Common myeloid progenitor, CD34-positive (primary cell): ENCODE data around the gene TMEM37.

Experiments
- CTCF ChIA-PET: fragments of 350-600 bp; sonication (Branson Sonifier 250); formaldehyde crosslinking; loops from one replicate; lab custom pipeline; 2021; ENCODE audit warnings: antibody characterized with exemption; lab: Charles Lee
- POLR2A ChIA-PET: fragments of 350-600 bp; sonication (Branson Sonifier 250); formaldehyde crosslinking; loops from one replicate; lab custom pipeline; 2021; ENCODE audit warnings: antibody characterized with exemption; lab: Charles Lee
- DNase-seq, 3 donors: peaks; one replicate each; pipeline versions ENCODE4 v3.0.0 to v3.0.0-alpha.2; 2013
- H3K27ac ChIP-seq, 2 experiments: 1 replicate in 1 of 2; 2 replicates in 1 of 2; pipeline ENCODE4 v1.7.0; 2013; ENCODE audit warnings: inconsistent platforms in 2 of 2, low read length in 2 of 2, mild to moderate bottlenecking in 2 of 2, low read depth in 1 of 2, moderate library complexity in 1 of 2; ENCODE audit not compliant: severe bottlenecking in 2 of 2, insufficient read depth in 1 of 2, poor library complexity in 1 of 2
- H3K27me3 ChIP-seq, 5 experiments: replicated peaks in 2 of 5; 1 replicate in 3 of 5; 2 replicates in 2 of 5; pipeline versions ENCODE4 v1.6.1 to v1.7.0; 2013; ENCODE audit warnings: low read length in 4 of 5, mild to moderate bottlenecking in 2 of 5, moderate library complexity in 2 of 5, inconsistent platforms in 1 of 5; ENCODE audit not compliant: insufficient read depth in 5 of 5, control insufficient read depth in 4 of 5
- H3K36me3 ChIP-seq, 4 experiments: 1 replicate in 2 of 4; 2 replicates in 2 of 4; pipeline versions ENCODE4 v1.6.1 to v1.7.0; 2013; ENCODE audit warnings: low read length in 3 of 4, control low read depth in 1 of 4, mild to moderate bottlenecking in 1 of 4; ENCODE audit not compliant: control insufficient read depth in 4 of 4, insufficient read depth in 4 of 4
- H3K4me1 ChIP-seq, 4 experiments: 1 replicate in 3 of 4; 2 replicates in 1 of 4; pipeline versions ENCODE4 v1.6.1 to v1.7.1; 2013; ENCODE audit warnings: low read length in 3 of 4, mild to moderate bottlenecking in 3 of 4, control low read depth in 1 of 4, inconsistent platforms in 1 of 4, moderate library complexity in 1 of 4; ENCODE audit not compliant: control insufficient read depth in 4 of 4, insufficient read depth in 4 of 4; ENCODE audit errors: control extremely low read depth in 1 of 4
- H3K4me3 ChIP-seq, 7 experiments: 1 replicate in 4 of 7; 2 replicates in 3 of 7; pipeline versions ENCODE4 v1.5.1 to v1.7.0; 2013; ENCODE audit warnings: mild to moderate bottlenecking in 7 of 7, low read length in 6 of 7, moderate library complexity in 6 of 7, inconsistent platforms in 2 of 7, low read depth in 2 of 7, control low read depth in 1 of 7; ENCODE audit not compliant: insufficient read depth in 4 of 7, control insufficient read depth in 1 of 7; ENCODE audit errors: extremely low read depth in 1 of 7
- H3K9me3 ChIP-seq, 5 experiments: 1 replicate in 4 of 5; 2 replicates in 1 of 5; pipeline versions ENCODE4 v1.6.1 to v1.7.1; 2013; ENCODE audit warnings: low read length in 4 of 5, mild to moderate bottlenecking in 2 of 5, inconsistent platforms in 1 of 5, low read depth in 1 of 5, moderate library complexity in 1 of 5; ENCODE audit not compliant: control insufficient read depth in 4 of 5, insufficient read depth in 2 of 5; ENCODE audit errors: control extremely low read depth in 1 of 5
- WGBS: methylation state at CpG from one replicate; pipeline ENCODE4 v1.1.5; 2013; ENCODE audit not compliant: insufficient coverage; 5-methylcytosine and 5-hydroxymethylcytosine counted together

The TMEM37 gene

DNA sequence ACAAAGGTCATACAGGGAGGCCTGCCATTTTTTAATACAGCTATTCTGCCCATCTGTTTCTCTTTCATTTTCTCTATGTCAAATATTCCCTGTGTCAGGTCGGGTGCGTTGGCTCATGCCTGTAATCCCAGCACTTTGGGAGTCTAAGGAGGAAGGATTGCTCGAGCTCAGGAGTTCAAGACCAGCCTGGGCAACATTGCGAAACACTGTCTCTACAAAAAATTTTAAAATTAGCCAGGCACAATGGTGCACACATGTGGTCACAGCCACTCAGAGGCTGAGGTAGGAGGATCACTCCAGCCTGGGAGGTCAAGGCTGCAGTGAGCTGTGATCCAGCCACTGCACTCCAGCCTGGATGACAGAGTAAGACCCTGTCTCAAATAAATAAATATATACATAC lies 34.7 kb downstream of the TMEM37 start:
- no peaks in the 10 kb centered on the region for H3K36me3 ChIP-seq
- POLR2A ChIA-PET = no interaction called here
- no peak for DNase-seq
- 96% methylated on average over 4 of the region's 4 CpGs for WGBS
- H3K4me3 ChIP-seq = no peak overlapping the region
- H3K27me3 ChIP-seq = no peaks in the 10 kb centered on the region
- H3K27ac ChIP-seq = no peak overlapping the region
- no peaks in the 10 kb centered on the region for H3K4me1 ChIP-seq
- CTCF ChIA-PET = interaction anchor here (0.8 to 4.0 kb wide), 2 partner anchors 10 to 21 kb away, joined by 3 to 18 read pairs; no protein-coding TSS in a partner anchor
- no peaks in the 10 kb centered on the region for H3K9me3 ChIP-seq

DNA sequence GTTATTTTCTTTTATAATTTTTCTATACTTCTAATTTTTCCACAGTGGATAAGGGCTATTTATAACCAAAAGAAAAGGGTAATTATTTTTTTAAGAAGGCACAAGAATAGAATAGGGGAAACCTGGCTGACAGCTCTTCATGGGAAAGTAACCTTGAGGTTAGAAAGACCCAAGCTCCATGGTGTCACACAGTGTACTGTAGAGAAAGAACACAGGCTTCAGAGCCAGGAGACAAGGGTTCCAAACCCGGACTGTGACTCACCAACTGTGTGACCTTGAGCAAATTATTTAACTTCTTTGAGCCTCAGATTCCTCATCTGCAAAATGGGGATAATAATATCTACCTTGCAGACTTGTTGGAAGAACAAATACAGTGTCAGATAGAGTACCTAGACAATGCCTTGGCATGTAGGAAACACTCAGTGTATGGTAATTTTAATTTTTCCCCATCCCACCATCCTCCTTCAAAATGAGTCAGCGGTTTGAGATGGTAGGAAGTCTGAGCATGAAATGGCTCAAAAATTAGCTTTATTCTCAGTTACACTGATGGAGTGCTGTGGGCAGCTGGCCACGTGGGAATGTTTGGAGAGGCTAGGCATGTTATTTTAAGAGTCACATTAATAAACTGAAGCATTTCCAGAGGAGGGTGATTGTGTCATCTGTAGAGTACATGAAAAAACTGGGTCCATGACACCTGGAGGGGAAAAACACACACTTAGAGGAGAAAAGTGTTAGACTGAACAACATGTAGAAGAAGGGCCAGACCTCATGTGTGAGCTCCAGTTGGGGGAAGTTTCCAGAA lies 36.7 kb downstream of the TMEM37 start:
- Histone ChIP-seq H3K4me3 (no peak overlapping the region), H3K4me1 (no peaks in the 10 kb centered on the region), H3K27me3 (no peaks in the 10 kb centered on the region), H3K9me3 (no peaks in the 10 kb centered on the region), H3K36me3 (no peaks in the 10 kb centered on the region), H3K27ac (no peak overlapping the region)
- CTCF ChIA-PET = interaction anchor here (1.0 to 2.2 kb wide), 2 partner anchors 8 to 11 kb away, joined by 4 to 8 read pairs; no protein-coding TSS in a partner anchor
- POLR2A ChIA-PET = no interaction called here
- 85% methylated on average over 3 of the region's 3 CpGs for WGBS
- DNase-seq = no peak

DNA sequence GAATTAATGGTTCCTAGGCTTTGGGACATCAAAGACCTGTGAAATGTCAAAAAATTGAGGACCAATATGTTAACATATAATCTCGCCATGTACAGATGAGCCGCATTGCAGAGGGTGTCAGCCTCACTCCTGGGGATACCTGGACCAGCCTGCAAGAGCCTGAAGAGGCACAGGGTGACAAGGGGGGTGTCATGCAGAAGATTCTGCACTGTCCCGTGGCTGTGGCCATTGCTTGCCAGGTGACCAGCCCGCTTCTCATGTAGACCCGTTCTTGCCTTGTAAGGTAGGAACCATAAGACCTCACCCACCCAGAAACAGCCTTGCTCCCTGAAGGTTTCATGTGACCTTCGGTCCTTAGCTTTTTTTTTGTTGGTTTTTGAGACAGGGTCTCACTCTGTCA lies 37.5 kb downstream of the TMEM37 start:
- Histone ChIP-seq H3K36me3 (no peaks in the 10 kb centered on the region), H3K27ac (no peak overlapping the region), H3K4me1 (no peaks in the 10 kb centered on the region), H3K9me3 (no peaks in the 10 kb centered on the region), H3K4me3 (no peak overlapping the region), H3K27me3 (no peaks in the 10 kb centered on the region)
- CTCF ChIA-PET = interaction anchor here (1.7 to 2.2 kb wide), 2 partner anchors 10 to 12 kb away, joined by 4 to 8 read pairs; no protein-coding TSS in a partner anchor
- POLR2A ChIA-PET = no interaction called here
- 83% methylated on average over 6 of the region's 6 CpGs for WGBS
- no peak for DNase-seq

DNA sequence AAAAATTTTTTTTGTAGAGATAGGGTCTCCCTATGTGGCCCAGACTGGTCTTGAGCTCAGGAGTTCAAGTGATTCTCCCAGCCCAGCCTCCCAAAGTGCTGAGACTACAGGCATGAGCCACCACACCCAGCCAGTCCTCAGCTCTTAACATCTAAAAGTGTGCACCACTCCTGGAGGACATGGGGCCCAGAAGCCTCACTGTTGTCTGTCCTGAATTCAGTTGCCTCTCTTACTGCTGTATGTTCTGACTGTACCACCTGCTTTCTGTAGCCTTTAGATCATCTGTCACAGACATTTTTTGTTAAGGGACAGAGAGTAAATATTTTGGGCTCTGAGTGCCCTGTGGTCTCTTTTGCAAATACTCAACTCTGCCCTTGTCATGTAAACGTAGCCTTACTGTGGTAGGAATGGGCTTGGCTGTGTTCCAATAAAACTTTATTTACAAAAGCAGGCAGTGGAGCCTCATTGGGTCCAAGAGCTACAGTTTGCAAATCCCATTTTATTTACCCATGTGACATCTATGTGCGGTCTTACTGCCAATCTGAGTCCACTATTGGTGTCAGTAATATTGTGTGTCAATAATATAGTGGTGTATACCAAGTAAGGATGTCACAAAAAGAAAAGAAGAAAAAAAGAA lies 38.1 kb downstream of the TMEM37 start:
- no peaks in the 10 kb centered on the region for H3K27me3 ChIP-seq
- H3K27ac ChIP-seq = no peak overlapping the region
- H3K9me3 ChIP-seq = no peaks in the 10 kb centered on the region
- DNase-seq = no peak
- POLR2A ChIA-PET = no interaction called here
- H3K36me3 ChIP-seq = no peaks in the 10 kb centered on the region
- H3K4me1 ChIP-seq = no peaks in the 10 kb centered on the region
- 80% methylated on average over 1 of the region's 2 CpGs for WGBS
- CTCF ChIA-PET = interaction anchor here (1.7 to 2.2 kb wide), 2 partner anchors 9 to 11 kb away, joined by 4 to 8 read pairs; no protein-coding TSS in a partner anchor
- H3K4me3 ChIP-seq = no peak overlapping the region

DNA sequence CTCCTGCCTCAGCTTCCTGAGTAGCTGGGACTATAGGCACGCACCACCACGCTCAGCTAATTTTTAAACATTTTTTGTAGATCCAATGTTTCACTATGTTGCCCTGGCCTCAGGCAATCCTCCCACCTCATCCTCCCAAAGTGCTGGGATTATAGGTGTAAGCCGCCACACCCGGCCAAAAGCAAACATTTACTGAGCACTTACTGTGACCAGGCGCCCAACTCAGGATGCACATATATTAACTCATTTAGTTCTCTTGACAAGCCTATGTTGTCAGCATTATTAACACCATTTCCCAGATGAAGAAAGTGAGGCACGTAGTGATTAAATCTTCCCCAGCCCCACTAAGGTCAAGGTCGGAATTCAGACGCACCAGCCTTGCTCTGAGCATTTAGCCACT lies 41.1 kb downstream of the TMEM37 start:
- no peaks in the 10 kb centered on the region for H3K36me3 ChIP-seq
- H3K4me1 ChIP-seq = peaks cover 0 to 3% (median under 1%) of the 10 kb centered on the region in 4 experiments
- H3K9me3 ChIP-seq = no peaks in the 10 kb centered on the region
- CTCF ChIA-PET = no interaction called here
- WGBS = 92% methylated on average over 7 of the region's 8 CpGs
- H3K27ac ChIP-seq = no peak overlapping the region
- POLR2A ChIA-PET = no interaction called here
- no peak for DNase-seq
- no peak overlapping the region for H3K4me3 ChIP-seq
- peaks cover 0 to 2% (median 0%) of the 10 kb centered on the region in 5 experiments for H3K27me3 ChIP-seq

DNA sequence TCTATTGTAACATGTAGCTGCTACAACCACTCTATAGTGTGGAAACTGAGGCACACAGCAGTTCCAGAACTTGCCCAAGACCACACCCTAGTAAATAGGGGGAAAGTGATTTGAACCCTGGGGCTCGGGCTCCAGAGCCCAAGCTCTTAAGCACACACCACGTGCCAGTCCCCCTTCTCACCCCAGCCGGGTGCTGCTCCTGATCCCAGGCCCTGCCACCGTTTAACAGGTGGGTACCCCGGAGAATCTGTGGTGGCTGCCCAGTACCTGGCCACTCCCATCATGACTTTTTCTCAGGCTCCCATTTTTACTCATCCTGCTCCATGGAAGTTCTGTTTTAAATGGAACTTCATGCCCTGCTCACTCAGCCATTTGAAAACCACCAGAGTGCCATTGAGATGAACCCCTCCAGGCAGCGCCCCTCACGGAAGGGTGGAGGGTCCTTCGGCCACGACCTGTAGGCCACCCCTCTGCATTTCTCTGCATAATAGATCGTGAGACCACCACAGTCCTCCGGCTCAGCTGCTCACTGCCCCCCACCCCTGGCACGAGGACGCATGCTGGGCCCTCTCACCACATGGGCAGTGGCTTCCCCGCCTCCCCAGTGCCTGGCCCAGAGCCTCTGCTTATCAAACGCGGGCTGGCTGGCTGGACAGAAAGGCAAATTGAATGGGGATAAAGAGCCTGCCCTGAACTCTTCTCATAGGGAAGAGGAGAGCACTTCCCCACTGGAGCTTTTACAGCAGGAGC lies 42.1 kb downstream of the TMEM37 start:
- CTCF ChIA-PET = interaction anchor here (1.2 kb wide), 1 partner anchor 65 kb away, joined by 5 read pairs; no protein-coding TSS in a partner anchor
- DNase-seq = no peak
- Histone ChIP-seq H3K9me3 (no peaks in the 10 kb centered on the region), H3K27ac (no peak overlapping the region), H3K4me3 (no peak overlapping the region), H3K36me3 (no peaks in the 10 kb centered on the region), H3K27me3 (peaks cover 0 to 2% (median 0%) of the 10 kb centered on the region in 5 experiments), H3K4me1 (peaks cover 0 to 3% (median under 1%) of the 10 kb centered on the region in 4 experiments)
- POLR2A ChIA-PET = no interaction called here
- 96% methylated on average over 14 of the region's 16 CpGs for WGBS
